Right renal cortex interstitium (tissue), 3 donors: ENCODE data around the gene KAZN. TPM values are rescaled to one million over a fixed set of nuclear protein-coding genes. Genes with fewer than 3 reads are reported as not detected.
A peak's percentile ranks its signal among the peaks of the same experiment; 100 is the strongest.

Source experiments
- DNase-seq, 3 donors: peaks; one replicate each; pipeline ENCODE4 v3.0.0-alpha.2; 2013; ENCODE audit warnings: low read depth in 3 of 3, low spot score in 2 of 3
- polyA plus RNA-seq, 3 donors: library from polyadenylated mRNA; unstranded; fragments of 120-200 nt; gene quantifications; one replicate each; pipeline ENCODE4 v1.2.1, GENCODE V29; 2013; ENCODE audit not compliant: insufficient read length in 3 of 3

KAZN gene
- polyA plus RNA-seq, 3 donors, result 31.1 to 37.0 (median 31.5) TPM

DNA sequence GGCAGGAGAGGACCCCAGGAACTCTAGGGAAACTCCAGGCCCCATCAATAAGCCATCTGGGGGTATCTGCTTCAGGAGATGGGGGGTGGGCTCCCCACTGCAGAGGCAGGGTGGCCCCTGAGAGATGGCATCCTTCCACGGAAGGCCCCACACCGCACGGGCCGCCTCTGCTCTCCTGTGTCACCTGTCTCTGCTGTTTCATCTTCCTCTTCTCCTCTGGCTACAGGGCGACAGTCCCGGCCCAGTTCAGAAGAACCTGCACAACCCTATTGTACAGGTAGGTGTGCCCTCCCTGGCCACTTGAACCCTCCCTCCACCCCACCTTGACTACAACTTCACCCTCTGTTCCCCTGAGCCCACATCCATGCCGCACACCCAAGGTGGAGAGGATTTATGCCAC, 464.9 kb downstream of the KAZN start:
- no peak for DNase-seq

DNA sequence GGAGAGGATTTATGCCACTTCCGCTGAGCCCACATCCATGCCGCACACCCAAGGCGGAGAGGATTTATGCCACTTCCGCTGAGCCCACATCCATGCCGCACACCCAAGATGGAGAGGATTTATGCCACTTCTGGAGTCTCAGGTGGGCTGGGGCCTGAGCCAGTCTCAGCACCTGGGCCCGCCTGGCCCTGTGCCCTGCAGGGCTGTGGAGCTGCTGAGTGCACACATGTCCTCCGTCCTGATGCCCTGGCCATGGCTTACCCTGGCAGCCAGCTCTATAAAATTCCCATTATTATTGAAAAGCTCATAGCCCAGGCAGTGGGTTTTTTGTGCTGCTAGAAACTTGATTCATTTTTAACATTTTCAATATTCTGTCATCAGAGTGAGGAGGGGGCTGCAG, 465.3 kb downstream of the KAZN start:
- DNase-seq, result no peak

DNA sequence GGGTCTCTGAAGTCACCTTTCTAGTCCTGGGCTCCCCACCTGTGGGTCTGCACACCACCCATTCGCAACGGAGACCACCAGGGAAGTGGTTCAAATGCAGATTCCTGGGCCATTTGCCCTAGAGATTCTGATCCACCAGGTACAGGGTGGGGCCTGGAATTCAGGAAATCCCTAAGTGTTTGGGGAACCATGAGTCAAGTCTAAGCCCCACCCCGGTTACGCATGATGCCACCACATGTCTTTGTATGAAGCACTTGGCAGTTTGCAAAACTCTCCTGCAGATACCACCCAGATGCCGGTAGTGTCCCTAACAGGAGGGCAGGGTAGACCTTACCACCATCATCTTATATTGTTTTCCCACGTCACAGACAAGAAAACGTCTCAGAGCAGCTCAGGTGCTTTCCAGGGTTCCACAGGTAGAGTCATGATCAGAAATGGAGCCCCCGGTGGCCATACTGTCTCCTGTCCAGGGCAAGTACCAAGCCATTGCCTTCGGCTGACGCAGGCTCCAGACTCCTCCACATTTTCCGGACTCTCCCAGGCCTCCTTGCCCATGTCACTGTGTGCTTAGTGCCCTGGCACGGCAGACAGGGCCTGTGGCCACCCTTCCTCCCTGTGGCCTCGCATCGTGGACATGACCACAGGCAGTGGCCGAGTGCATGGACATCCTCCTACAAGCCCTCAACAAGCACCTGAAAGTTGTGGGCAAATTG, 465.9 kb downstream of the KAZN start:
- no peak for DNase-seq

DNA sequence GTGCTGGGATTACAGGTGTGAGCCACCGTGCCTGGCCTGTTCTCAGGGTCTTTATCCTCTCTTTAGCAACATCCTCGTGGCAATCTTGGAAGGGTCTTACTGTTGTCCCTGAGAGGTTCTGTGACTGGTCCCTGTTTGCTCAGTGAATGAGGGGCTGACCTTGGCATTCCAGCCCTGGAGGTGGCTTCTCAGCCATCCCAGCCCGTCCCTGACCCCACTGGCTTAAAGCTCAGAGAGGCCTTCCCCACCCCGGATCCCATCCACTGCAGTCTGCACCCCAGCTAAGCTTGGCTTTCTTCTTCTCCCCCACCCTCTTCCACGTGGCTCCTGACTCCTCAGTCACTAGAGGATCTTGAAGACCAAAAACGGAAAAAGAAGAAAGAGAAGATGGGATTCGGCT, 466.8 kb downstream of the KAZN start:
- no peak for DNase-seq

DNA sequence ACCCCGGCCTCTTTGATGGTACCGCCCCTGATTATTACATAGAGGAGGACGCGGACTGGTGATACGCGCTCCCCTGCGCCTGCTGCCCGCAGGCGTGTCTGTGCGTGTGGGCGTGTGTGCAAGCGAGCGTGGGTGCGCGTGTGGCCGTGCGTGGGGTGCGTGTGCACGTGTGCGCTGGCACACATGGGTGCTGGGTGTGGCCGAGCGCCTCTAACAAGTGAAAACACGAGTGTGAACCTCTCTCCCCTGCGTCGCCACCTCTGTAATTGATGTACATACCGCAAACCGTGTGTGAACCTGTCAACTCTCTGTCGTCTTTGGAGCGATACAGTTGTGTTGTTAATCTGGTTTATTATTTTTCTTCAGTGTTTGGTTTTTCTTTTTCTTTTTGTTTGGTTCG, 467.3 kb downstream of the KAZN start:
- DNase-seq, result no peak

DNA sequence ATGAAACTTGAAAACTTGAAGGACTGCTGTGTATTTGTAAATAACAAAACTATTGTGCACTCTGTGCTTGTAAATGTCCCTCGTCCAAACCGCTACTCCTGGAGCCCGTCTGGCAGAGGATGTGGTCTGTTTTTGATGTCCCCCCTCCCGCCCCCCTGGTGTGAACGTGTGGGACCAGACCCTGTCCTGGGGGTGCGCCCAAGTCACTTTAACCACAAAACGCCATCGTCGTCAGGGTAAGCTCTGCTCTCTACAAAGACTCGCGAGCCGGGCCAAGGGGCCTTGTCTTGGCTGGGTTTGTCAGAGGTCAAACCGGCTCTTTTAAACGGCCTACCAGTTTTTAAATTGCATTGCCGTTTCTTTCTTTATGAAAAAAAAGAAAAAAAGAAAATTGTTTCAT, 467.7 kb downstream of the KAZN start:
- DNase-seq, result no peak

DNA sequence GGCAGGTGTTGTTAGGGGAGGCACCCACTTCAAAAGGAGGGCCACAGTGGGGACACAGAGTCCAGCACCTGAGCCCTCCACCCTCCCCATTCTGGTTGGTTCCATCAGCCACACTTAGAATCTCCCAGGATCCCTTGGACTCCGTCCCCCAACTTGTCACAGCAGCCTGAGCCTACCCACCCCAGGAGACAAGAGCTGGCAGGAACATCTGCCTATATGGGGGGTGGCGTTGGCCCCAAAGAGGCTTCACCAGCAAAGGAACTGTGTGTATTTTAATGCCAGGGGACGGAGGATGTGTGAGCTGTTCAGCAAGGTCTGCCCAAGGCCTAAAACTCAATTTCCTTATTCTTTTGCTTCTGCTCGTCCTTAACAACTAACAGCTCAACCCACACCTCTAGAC, 468.7 kb downstream of the KAZN start:
- no peak for DNase-seq

DNA sequence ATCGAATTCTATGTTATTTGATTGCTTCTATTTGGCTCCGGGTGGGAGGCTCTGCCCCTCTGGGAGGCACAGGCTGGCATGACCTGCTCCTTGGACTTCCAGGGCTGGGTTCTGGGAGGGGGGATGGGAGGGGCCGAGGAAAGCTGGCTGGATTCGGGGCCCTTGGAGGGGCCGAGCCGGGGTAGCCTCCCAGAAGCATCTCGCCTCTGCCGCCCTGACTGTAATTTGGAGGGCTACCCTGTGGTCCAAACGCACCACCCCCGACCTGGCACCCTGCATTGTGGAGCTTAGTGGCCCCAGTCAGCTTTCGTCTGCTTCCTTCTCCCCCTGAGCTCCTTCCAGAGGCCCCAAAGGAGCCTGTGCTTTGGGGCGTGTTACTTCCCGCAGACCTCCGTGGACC, 469.7 kb downstream of the KAZN start:
- no peak for DNase-seq

DNA sequence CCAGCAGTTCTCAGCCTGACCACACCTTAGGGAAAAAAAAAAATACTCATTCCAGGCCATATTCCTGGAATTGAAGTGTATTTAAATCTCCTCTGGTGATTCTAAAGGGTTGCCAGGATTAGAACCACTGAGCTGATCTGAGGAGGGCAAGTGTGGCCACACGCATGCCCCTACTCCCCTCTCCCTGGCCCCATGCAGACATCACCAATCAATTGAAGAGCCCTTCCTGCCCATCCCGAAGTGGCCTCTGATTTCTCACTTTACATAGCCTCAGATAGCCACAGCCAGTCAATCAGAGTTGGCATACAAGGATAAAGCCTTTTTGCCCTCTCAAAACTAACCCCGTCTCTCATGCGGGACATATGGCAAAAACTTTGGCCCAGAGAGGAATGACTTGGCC, 470.5 kb downstream of the KAZN start:
- DNase-seq, result no peak

DNA sequence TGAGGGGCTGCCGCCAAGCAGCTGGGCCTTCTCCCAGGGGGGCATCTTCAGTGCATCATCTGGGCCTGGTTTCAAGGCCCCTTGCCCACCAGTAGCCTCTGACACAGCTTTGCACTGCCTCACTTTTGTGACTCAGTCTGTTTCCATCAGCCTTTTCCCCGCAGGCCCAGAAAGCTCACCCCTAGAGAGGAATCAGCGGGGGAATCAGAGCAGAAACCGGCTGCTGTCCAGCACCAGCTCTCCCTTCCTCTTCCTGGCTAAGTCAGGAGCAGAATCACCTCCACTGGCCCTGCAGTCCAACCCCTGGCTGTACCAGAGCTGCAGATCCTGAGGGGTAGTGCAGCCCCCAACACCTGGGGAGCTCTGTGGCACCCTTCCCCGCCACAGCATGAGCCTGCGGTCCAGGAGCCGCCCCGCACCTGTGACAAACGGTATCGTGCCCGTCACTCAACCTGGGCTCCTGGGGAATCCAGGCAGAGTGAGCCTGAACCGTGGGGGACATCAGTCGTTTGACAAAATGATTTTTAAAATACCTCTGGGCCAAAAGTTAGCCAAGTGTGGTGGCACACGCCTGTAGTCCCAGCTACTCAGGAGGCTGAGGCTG, 471.8 kb downstream of the KAZN start:
- no peak for DNase-seq

DNA sequence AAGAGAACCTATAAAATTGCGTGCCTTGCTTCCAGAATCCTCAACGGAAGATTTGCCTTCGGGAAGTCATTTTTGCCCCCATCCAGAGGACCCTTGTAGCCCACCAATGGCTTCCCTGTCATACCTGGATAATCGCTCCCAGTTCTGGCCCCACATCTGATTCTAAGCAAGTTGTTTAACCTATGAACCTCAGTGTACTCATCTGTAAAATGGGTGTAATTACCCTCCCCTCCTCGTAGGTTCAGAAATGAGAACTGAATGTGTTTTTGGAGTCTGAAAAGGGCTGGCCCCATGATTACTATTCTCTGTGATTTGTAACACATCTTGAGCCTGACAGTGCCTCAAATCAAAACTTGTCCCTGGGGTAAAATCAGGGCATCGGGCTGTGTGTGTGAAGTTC, 473.5 kb downstream of the KAZN start:
- no peak for DNase-seq

DNA sequence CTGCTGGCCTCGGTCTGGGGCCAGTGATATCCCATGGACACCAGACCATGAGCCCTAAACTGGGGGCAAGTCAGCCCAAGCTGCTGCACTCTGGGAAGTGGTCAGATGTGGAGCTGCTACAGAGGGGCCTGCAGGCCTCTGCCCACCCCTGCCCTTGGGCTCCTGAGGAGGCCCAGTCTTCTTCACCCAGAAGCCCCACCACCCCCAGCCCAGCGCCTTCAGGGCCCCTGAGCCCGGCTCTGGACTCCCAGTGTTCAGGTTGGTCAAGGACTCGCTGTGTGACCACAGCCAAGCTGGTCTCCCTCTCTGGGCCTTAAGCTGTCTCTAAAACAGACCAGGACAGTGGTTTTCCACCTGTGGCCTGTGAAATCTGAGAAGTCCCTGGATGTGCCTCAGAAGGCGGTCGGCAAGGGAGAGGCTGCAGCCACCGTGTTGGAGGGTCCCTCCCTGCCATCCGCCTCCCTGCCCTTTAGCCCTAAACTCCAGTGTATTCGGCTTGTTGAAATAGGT, 475.4 kb downstream of the KAZN start:
- DNase-seq, result no peak

DNA sequence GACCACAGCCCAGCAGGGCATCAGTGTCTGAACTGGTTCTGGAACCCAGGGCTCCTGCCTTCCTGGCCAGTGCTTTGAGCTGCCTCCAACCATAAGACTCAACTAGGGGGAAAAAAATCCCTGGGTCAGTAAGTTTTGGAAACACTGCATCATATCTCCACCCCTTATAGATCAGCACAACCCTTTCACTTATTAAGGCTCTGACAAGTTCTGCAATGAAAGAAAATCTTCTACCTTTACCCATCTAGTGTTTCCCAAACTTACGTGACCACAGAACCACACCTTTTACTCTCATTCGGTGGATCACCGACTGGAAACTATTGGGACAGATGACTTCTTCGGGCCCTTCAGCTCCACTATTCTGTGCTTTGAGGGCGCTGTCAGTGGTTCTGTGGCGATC, 476.7 kb downstream of the KAZN start:
- DNase-seq, result no peak

DNA sequence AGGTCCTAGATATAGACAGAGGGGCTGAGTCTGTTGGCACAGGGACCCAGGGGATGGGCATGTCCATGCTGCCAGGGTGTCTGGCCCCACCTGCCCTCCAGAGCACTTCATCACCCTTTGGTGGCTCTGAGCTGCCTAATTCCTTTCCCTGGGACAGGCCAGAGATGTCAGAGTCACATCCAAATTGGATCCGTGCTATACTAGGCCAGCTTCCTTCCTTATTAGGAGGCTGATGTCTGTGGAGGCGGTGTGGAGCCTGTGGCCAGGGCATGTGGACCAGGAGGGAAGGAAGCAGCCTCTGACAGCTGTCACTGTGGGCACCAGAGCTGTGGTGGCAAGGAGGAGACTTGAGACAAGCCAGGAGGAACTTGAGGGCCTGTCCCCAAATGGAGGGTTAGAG, 477.3 kb downstream of the KAZN start:
- no peak for DNase-seq

DNA sequence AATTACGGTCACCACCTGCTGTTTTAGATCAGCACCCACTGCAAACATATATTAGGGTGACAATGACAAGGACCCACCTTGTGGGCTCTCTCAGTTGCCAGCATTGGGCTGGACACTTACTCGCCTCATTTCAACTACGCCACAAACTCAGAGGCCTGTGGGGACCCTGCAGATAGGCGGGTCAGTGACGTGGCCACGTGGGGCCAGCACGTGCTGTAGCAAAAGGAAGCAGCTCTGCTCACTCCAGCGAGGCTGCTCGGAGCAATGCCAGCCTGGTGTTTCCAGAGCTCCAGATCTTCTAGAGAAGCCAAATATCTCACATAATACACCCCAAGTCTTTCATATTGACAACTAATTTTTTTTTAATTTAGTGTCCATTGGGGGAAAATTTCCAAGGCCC, 478.3 kb downstream of the KAZN start:
- DNase-seq, result no peak

DNA sequence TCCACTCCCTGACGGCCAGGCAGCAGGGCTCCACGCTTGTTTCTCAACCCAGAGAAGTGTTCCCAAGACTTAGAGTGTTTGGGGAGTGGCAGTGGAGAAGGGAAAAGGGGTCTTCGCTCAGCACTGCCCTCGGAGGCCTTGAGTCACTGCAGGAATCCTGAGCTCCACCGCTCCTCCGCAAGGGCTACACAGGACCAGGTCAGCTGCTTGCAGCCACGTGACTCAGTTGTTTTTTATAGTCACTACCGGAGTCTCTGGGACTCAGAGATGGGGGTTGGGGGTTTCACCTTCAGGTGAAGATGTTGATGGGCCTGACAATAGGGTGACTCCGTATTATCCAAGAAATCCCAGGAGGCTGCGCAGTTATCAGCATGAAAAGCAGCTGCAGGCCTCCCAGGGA, 478.9 kb downstream of the KAZN start:
- no peak for DNase-seq

DNA sequence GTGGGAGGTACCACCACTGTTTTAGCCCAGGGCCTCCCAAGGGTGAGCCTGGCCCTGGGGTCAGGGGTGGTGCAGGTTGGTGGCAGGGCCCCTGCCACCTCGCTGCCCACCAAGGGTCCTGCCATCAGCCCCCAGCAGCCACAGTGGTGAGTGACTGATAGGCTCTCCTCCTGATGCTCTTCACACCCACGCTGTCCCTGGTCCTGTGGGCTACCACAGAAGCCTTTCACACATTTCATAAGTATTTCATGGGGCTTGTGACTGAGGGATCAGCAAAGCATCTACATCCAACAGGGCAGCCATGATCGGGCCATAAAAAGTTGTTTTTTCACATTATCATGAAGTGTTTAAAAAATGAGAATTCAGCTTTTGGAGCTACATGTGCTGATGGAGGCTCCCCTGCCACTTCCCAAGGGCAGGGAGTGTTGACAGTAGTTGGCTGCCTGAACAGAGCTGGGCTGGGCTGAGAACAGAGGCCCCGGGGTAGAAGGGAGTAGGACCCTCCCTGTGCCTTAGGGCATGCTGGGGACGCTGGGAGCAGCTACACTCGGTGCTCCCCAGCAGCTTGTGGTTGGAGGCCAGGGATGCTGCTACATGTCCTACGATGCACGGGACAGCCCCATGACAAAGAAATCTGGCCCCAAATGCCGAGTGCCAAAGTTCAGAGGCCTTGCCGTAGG, 482.0 kb downstream of the KAZN start:
- DNase-seq, result no peak

DNA sequence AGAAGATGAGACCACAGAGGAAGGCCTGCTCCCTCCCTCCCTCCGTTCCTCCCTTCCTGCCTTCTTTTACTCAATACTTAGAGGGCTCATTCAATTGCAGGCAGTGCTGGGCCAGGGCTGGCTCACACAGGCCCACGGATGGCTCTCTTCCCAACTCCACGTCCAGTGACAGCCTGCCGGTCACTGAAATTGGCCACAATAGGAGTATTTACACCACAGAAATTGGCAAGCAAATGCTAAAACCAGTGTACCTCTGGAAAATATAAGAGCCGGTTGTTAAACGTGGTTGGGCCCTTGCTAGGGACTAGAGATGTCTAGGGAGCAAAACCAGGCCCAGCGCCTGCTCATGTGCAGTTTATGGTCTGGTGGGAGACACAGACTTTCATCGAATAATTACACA, 482.6 kb downstream of the KAZN start:
- DNase-seq, result no peak

DNA sequence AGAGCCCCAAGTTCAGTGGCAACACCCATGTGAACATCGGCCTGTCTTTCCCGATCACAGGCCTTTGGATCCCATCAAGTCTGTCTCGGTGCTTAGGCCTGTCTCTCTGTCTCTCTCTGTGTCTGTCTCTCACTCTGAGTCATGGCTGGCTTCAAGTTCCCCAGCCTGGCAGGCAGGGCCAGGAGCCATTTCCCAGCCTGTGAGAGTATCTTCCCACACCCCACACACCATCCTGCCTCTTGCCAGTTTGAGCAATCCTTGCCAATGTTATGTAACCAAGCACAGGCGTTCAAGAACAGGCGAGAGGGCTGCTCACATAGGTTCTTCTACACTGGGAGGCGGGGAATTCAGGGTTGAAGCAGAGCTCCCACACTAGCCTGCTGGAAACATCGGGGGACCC, 485.1 kb downstream of the KAZN start:
- no peak for DNase-seq

DNA sequence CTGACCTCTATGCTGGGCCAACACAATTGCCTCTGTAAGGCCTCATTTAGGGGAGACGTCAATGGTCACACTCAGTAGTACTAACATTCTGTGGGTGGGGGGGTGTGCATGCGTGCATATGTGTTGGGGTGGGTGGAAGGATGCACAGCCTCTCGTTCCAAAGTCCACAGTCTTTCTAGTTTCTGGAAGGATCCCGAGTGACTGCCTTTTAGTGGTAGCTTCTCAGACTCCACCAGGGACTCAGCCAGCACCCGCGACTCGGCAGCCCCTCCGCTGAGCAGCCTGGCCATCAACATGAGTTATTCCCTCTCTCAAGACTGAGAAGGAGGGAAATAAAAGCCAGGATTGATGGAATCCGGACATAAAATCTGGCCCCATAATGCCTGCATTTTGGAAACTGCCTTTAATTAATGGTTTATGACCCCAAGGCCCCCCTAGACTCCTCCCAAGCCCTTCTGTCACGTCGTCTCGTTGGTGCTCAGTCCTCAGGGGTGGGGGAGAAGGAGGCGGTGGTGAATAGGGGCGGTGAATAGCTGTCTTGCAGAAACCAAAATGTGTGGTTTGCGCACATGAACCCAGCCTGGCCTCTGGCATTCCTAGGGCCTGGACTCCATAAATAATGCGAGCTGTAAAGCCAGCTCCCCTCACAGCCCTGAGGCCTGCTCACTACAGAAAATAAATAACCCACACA, 489.9 kb downstream of the KAZN start:
- DNase-seq, result peak; percentile 85 to 92 (median 92)

DNA sequence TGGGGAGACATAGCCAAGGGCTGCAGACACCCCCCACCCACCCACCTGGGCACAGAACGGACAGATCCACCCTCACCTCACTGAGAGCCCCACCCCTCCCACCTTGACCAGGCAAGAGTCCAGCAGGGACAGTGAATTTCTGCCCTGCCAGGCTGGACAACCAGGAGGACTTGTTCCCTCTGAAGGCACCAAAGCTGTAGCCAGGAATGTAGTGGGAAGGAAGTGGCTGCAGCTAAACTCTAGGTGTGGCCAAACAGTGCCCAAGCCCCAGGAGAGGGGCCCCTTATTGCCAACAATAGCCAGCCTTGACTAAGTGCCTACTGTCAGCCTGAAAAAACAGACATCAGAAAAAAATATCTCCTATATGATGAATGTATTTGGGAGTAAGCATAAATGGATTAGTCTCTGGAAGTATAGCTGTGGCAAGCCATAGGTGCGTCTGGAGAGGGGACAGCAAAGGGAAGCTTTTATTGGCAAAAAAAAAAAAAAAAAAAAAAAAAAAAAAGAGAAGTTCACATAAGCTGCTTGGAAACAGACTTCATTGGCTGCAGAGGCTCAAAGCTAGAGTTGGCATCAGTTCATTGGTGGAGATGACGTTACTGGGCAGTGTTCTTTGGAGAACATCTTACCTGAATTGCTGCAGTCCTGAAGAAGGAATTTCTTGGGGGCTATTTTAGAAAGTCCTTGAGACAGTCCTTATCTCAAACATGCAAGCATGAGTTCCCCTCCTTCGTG, 490.9 kb downstream of the KAZN start:
- DNase-seq, result no peak
